Adrenal gland (tissue), 5 donors: ENCODE measurements around the gene KCNMA1.

Experiments used
- CTCF ChIP-seq, 6 experiments: fragments of 450-650 bp in 4 of 6; fragments of 200-600 bp in 2 of 6; sonication (generic) in 1 of 6; IDR thresholded peaks; 1 replicate in 5 of 6; 2 replicates in 1 of 6; pipeline versions ENCODE4 v1.5.1 to v1.8.0; 2016 to 2021; ENCODE audit warnings: antibody characterized with exemption in 6 of 6, mild to moderate bottlenecking in 2 of 6, moderate library complexity in 1 of 6
- POLR2A ChIP-seq, 2 donors: fragments of 450-650 bp; IDR thresholded peaks; one replicate each; pipeline ENCODE4 v1.6.1; 2017; ENCODE audit warnings: antibody characterized with exemption in 2 of 2, mild to moderate bottlenecking in 2 of 2, moderate library complexity in 1 of 2
- donor health status: DM: no; HTN: no; CAD: no.

DNA sequence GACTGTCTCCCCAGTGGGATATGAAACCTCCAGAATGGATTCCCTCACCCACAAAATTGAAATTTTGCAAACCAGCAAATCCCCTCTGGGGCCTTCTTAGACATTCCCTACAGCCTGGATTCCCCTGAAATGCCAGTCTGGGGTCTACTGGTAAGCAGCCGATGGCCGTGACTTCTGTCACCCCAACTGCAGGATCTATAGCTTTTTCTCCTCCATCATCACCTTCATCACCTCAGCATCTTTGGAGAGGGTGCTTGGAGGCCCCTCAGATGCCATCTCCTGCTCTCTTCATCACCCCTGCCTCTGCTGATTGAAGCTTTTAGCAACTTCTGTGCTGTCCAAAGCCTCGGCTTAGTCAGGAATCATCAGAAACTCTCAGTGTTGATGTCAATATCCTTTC, 2.6 kb upstream of the KCNMA1 start:
- TF ChIP-seq CTCF (IDR thresholded peaks at IDR 0.05) (no peak), POLR2A (IDR thresholded peaks at IDR 0.05) (no peak)
